Activated gamma-delta T cell treated with anti-CD3 and anti-CD28 coated beads, Interleukin-2, amount 50 U/mL, for 16 hours (primary cell): Measurements from ENCODE around the gene BRK1.
"Not testable (repeated sequence)": the region's sequence is repeated elsewhere in the genome, so short reads cannot be mapped to it uniquely, and the experiment has no call there.

Experiments used
- DNase-seq: peaks from one replicate; pipeline ENCODE4 v3.0.0-alpha.2; 2020; ENCODE audit warnings: low read depth

The BRK1 gene

DNA sequence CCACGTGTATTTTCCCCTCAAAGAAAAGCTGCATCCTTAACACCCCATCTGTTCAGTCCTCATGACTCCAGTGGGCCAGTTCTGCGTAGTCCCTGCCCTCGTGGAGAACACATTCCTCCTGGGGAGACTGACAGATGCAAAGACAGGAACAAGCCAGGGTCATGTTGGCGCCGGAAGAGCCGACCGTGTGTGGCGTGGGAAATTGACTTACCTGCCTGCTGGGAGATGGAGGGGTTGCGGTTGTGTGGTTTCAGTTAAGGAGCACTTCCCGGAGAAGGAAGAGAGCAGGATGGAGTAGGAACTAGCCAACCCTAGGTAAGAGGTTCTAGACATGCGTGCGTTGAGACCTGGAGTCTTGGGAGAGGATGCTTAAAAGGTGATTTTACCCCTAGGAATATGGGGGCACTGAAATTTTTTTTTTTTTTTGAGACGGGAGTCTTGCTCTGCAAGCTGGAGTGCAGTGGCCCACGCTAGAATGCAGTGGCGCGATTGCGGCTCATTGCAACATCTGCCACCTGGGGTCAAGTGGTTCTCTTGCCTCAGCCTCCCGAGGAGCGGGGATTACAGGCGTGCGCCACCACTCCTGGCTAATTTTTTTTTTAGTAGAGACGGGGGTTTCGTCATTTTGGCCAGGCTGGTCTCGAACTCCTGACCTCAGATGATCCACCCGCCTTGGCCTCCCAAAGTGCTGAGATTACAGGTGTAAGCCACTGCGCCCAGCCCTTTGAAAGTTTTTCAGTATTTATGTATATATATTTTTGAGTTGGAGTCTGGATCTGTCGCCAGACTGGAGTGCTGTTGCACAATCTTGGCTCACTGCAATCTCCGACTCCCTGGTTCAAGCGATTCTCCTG is 27.5 kb downstream of the BRK1 start:
- DNase-seq = no peak

DNA sequence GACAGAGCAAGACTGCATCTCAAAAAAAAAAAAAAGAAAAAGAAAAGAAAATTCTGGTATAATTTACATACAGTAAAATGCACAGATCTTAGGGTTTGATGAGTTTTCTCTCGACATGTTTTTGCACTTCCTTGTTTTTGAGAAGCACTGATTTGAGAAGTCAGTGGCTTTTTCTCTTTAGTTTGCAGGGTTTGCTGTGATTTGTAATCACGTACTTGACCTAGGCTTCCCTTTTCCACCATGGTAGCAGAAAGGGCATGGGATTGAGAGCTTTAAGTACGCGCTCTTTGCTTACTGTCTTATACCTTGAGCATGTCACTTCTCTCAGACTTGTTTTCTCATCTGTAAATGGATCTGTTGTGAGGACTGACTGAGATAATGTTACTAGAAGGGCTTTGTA is 30.2 kb downstream of the BRK1 start:
- DNase-seq = no peak

DNA sequence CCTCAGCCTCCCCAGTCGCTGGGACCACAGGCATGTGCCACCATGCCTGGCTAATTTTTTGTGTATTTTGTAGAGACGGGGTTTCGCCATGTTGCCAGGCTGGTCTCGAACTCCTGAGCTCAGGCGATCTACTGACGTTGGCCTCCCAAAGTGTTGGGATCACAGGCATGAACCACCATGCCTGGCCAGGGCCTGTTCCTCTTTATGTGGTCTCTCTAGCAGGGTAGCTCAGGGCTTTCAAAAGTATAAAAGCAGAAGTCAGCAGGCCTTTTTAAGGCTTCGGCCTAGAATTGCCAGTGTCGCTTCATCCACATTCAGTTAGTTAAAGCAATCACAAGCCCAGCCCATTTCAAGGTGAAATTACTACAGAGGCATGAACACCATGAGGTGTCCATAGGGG is 33.8 kb downstream of the BRK1 start:
- DNase-seq = no peak

DNA sequence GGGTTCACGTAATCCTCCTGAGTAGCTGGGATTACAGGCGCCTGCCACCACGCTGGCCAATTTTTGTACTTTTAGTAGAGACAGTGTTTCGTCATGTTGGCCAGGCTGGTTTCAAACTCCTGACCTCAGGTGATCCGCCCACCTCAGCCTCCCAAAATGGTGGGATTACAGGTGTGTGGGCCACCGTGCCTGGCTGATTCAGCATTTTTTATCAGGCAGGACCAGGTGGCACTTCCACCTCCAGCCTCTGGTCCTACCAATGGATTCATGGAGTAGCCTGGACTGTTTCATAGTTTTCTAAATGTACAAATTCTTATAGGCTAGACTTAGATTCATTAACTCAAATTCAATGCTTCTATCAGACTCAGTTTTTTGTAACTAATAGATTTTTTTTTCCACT is 35.5 kb downstream of the BRK1 start:
- no peak for DNase-seq

DNA sequence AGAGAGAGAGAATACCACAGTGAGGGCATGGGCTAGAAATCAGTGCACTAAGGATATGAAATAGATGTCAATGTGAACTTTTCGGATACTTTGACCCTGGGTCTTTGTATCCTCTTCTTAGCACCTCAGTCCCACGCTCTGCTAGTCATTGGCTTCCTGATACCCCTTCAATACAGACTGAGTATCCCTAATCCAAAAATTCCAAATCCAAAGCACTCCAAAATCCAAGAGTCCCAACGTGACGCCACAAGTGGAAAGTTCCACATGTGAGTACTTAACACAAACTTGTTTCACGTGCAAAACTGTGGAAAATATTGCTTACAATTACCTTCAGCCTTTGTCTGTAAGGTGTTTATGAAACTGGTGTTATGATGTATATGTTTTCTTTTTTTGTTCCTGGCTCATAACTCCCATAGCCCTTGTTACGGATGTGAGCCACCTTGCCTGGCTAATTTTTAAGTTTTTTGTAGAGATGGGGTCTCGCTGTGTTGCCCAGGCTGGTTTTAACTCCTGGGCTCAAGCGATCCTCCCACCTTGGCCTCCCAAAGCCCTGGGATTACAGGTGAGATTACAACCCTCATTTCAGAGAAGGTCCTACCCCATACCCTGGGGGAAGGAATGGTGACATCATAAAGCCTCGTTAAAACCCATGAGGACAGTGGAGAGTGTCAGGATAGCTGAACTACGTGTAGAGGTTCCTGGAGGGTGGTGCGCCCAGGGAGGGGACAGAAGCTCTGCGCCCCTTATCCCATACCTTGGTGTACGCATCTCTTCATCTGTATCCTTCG is 39.1 kb downstream of the BRK1 start:
- DNase-seq = no peak

DNA sequence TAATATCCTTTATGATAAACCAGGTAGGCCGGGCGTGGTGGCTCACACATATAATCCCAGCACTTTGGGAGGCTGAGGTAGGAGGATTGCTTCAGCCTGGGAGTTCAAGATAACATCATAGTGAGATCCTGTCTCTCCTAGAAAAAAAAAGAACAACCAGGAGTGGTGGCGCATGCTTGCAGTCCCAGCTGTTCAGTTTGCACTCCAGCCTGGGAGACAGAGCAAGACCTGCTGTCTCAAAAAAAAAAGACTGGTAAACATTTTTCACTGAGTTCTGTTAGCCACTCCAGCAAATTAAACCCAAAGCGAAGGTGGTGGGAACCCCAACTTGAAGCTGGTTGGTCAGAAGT is 39.6 kb downstream of the BRK1 start:
- DNase-seq = no peak

DNA sequence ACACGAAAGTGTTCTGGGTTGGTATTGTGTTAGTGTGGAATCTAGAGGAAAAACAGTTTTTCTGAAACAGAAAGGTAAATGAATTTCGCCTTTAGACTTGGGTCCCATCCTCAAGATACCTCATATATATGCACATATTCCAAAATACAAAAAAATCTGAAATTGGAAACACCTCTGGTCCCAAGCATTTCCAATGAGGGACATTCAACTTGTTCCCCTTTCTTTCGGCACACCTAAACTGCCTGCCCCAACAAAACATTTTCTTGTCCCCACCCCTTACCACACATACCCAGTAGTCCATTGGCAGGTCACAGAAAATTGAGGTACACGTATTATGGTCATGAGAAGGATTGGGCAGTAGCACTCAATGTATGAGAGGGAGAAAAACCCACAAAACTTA is 40.2 kb downstream of the BRK1 start:
- DNase-seq = no peak

DNA sequence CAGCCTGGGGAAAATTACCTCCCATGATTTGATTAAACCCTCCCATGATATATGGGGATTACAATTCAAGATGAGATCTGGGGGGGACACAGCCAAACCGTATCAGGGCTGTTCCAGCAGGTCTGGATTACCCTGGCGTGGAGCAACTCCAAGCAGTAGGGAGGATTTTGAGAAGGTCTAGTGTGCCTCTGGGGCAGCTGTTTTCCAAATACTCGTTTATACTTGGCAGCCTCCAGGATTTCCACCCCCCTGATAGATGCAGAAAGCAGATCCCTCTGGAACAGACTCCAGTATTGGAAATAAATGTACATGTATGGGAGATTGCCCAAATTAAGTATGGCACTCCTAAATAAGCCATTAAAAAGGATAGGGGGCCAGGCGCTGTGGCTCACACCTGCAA is 41.6 kb downstream of the BRK1 start:
- DNase-seq = no peak

DNA sequence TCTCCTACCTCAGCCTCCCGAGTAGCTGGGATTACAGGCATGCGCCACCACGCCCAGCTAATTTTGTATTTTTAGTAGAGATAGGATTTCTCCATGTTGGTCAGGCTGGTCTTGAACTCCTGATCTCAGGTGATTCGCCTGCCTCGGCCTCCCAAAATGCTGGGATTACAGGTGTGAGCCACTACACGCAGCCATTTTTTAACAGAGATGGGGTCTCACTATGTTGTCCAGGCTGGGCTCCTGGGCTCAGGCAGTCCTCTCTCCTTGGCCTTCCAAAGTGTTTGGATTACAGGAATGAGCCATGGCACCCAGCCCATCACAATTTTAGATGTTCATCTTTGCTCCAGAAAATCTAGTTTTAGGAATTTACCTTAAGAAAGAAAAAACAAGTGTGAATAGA is 43.1 kb downstream of the BRK1 start:
- DNase-seq = not testable (repeated sequence)

DNA sequence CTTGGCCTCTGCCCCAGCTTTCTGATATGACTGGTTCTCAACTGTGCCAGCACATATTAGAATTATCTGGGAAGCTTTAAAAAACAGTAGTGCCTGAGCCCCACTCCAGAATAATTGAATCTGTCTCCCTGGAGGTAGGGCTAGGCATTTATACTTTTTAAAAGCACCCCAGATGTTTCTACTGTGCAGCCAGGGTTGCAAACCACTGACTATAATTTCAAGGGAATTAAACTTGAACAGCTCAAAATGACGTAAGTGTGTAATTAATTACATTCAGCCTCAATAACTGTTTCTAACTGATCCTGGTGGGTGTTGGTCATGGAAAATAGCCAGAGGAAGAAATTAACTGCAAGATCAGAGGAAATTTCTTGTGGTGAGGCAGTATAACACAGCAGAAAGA is 44.9 kb downstream of the BRK1 start:
- no peak for DNase-seq

DNA sequence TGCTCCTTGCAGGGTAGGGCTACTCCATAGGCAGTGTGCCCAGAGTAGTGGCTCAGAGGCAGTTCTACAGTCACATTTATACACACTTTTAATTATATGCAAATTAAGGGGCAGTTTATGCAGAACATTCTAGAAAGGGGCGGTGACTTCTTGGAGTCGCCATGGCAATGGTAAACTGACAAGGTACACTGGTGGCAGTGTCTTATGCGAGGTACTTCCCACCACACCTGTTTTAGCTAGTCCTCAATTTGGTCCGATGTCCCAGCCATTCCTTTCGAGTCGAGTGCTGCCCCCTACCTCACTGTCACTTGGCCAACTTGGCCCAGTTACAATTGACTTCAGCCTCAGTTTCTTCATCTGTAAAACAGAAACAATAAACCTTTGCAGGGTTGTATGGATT is 45.5 kb downstream of the BRK1 start:
- no peak for DNase-seq

DNA sequence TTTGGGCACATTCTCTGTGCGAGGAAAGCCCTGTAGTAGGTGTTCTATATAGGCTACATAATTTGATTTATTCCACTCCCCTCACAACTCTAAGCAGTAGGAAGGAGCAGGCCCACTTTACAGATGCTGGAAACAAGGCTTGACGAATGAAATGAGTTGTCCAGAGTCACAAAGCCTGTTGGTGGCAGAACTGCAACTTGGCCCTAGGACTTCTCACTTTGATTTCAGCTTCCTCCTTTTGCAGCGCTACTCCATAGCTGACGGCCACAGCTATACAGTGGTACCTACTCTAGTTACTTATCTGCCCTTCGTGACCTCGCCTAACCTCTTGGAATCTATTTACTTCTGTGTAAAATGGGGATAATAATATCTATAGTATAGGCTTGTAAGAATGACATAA is 46.7 kb downstream of the BRK1 start:
- no peak for DNase-seq

DNA sequence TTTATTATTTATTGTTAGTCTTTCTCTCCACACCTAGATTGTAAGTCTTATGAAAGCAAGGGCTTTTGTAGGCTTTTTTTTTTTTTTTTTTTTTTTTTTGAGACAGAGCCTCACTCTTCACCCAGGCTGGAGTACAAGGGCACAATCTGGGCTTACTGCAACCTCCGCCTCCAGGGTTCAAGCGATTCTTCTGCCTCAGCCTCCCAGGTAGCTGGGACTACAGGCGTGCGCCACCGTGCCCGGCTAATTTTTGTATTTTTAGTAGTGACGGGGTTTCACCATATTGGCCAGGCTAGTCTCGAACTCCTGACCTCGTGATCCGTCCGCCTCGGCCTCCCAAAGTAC is 48.7 kb downstream of the BRK1 start:
- not testable (repeated sequence) for DNase-seq

DNA sequence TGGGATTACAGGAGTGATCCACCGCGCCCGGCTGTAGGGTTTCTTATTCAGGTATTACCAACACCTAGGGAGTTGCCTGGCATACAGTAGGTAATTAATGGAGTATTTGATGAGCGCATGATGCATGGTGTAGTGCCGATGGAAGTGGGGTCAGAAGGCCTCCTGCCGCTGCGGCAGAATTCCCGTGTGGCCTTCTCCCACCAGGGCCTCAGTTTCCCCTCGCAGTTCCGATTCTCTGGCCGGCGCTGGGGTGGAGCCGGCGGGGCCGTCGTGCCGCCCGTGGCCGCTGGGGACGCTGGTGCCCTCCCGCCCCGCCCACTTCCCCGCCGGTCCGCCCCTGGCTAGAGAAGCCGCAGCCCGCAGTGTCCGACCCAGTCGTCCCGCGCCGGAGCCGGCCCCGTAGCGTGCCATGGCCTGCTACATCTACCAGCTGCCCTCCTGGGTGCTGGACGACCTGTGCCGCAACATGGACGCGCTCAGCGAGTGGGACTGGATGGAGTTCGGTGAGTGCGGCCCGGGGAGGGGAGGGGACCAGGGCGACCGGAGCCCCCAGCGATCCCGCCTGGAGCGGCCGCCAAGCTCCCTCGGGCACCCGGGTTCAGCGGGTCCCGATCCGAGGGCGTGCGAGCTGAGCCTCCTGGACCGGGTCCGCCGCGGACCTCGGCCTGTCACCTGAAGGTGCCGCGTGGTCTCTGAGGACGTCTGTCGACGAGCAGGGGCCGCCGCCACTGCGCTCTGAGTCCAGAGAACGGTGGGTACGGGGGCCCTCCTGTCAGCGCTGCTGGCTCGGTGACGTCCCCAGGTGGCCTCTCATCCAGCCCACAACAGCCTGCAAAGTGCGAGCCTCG is 49.3 kb downstream of the BRK1 start, which contains the start of gene IRAK2:
TSS of gene IRAK2 (plus strand) at position 374 of the 848 bp plus-strand sequence. CDS start at position 410, 36 bp downstream.
- DNase-seq = peak; percentile 32

DNA sequence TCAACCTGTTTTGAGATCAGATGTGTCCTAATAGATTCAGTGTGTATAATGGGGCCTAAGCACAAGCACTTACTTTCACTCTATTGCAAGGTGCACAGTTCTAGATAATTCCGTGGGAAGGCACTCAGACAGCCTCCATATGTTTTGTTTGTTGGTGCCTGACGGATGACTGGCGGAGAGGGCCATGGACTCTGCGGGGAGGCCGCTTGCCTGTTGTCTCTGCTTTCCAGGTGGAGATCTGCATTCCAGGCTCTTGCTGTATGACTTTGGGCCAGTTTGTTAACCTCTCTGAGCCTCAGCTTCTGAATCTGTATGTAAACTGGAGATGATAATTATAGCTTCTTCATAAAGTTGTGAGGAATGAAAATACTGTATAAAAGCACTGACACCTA is 50.7 kb downstream of the BRK1 start:
- DNase-seq = no peak

DNA sequence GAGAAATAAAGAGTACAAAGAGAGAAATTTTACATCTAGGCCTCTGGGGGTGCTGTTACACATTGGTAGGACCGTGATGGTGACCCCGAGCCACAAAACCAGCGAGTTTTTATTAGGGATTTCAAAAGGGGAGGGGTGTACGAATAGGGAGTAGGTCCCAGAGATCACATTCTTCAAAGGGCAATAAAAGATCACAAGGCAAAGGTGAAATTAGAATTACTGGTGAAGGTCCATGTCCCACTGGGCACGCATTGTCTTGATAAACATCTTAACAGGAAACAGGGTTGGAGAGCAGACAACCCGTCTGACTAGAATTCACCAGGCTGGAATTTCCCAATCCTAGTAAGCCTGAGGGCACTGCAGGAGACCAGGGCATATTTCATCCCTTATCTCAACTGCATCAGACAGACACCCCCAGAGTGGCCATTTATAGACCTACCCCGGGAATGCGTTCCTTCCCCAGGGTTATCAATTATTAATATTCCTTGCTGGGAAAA is 53.6 kb downstream of the BRK1 start:
- DNase-seq = no peak

DNA sequence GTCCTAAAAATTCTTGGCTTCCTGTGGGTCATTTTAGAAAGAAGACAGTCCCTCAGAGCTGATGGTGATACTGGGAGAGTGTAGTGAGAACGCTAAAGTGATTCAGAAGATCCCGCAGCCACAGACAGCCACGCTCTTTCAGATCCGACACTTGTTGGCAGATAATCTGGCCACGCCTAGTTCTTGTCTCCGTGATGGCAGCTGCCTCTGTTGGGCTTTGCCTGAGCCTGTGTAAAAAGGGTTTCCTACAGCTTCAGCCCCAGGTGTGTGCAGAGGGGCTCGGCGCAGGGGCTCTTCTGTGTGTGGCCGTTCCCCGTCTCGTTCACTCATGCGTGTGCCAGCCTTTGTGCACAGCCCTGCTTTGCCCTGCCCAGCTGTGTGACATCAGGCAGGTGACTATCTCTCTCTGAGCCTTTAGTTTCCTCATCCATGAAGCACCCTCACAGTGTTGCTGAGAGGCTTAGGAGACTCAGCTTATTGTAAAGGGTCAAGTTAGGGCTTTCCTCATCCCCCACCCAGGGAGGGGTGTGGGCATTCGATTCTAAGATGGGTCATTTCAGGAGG is 55.5 kb downstream of the BRK1 start:
- DNase-seq = no peak

DNA sequence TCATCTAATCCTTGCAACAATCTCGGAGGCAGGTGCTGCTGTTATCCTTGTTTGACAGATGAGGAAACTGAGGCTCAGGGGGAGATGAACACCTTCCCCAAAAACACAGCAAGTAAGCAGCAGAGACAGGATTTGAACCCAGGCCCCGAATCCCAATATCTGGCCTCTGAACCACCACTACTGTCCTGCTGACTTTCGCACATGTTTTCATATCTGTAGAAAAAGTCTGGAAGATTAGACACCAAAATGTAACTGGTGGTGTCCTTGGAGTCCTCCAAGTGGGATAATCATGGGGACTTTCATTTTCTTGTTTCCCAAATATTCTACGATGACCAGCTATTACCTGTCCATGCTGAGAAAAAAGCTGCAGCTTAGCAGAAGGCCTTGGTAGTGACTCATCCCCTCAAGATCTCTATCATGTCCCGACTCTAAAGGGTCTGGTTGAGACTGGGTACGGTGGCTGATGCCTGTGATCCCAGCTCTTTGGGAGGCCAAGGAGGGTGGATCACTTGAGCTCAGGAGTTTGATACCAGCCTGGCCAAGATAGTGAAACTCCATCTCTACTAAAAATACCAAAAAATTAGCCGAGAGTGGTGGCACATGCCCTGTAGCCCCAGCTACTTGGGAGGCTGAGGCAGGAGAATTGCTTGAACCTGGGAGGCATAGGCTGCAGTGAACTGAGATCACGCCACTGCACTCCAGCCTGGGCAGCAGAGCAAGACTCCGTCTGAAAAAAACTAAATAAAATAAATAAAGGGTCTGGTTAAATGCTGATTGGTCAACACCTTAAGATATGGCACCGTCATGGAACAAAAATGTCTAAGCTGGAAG is 57.8 kb downstream of the BRK1 start:
- DNase-seq = no peak

DNA sequence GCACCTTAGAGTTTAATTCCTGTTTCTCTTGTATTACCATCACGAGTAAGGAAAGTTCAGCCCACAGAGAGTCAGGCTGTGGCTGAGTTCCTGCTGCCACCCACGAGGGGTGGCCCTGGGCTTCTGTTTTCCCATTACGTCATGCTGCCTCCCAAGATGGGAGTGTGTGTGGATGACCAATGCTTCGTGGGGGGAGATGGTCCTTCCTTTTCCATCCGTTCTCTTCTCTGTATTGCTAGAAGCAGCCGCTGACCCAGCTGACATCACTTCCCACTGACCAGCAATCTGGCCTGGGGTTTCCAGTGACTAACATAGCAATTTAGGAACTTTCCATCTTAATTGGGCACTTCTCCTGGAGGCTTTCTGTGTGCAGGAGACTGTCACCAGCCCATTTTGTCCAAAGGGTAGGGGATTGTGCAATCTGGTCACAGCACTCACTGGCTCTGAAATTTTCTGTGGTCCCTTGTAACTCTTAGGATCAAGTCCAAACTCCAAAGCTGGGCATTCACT is 58.5 kb downstream of the BRK1 start:
- no peak for DNase-seq

DNA sequence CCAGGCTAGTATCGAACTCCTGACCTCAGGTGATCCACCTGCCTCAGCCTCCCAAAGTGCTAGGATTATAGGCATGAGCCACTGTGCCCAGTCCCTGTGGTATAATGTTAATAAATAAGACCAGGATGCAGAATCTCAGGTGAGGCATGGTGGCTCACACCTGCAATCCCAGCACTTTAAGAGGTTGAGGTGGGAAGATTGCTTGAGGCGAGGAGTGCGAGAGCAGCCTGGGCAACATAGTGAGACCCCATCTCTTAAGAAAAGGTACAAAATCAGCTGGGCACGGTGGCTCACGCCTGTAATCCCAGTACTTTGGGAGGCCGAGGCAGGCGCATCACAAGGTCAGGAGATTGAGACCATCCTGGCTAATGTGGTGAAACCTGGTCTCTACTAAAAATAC is 59.9 kb downstream of the BRK1 start:
- not testable (repeated sequence) for DNase-seq

DNA sequence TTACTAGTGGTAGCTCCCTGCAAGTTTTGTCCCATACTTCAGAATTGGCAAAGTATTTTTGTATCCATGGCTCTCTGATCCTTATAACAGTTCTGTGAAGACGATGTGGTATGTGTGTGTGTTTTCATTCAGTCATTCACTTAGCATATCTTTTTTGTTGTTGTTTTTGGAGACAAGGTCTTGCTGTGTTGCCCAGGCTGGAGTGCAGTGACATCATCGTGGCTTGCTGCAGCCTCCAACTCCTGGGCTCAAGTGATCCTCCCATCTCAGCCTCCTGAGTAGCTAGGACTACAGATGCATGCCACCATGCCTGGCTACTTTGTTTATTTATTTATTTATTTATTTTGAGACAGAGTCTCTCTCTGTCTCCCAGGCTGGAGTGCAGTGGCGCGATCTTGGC is 60.7 kb downstream of the BRK1 start:
- not testable (repeated sequence) for DNase-seq
